Measurements from ENCODE around the gene ASIC2. TPM values are rescaled to one million over a fixed set of nuclear protein-coding genes. Genes with fewer than 3 reads are reported as not detected.

Gene ASIC2
- total and polyA plus RNA-seq, 12 donors = not detected

- Histone ChIP-seq H3K9me3 (peaks cover 0 to 14% (median 0%) of the 10 kb centered on the region in 11 donors), H3K36me3 (no peaks in the 10 kb centered on the region), H3K4me1 (no peaks in the 10 kb centered on the region), H3K27ac (no peak overlapping the region), H3K27me3 (peaks cover 0 to 10% (median 3%) of the 10 kb centered on the region in 7 donors), H3K4me3 (no peak overlapping the region)
- WGBS, 2 donors = 72 to 87% methylated on average over 2 of the region's 2 CpGs
- DNase-seq = no peak
- intact Hi-C loops (cut with DNase I) = no loop called here
- ATAC-seq = no peak
- TF ChIP-seq CTCF (IDR thresholded peaks at IDR 0.05) = no peak
Observed at GRCh38 chr17:32980230-32980629, 312.9 kb downstream of the ASIC2 start.

- TF ChIP-seq CTCF (IDR thresholded peaks at IDR 0.05) = no peak
- Histone ChIP-seq H3K4me1 (no peaks in the 10 kb centered on the region), H3K36me3 (no peaks in the 10 kb centered on the region), H3K9me3 (peaks cover 0 to 7% (median 0%) of the 10 kb centered on the region in 11 donors), H3K4me3 (no peak overlapping the region), H3K27me3 (peaks cover 0 to 5% (median 3%) of the 10 kb centered on the region in 7 donors), H3K27ac (no peak overlapping the region)
- WGBS, 2 donors = 85 to 91% methylated on average over 1 of the region's 1 CpG
- intact Hi-C loops (cut with DNase I) = no loop called here
- ATAC-seq = no peak
- no peak for DNase-seq
Observed at GRCh38 chr17:32976605-32977004, 316.5 kb downstream of the ASIC2 start.

- no peak overlapping the region for H3K4me3 ChIP-seq
- WGBS, 2 donors = 67 to 68% methylated on average over 4 of the region's 4 CpGs
- intact Hi-C loops (cut with DNase I) = no loop called here
- H3K4me1 ChIP-seq = no peaks in the 10 kb centered on the region
- no peak for ATAC-seq
- H3K9me3 ChIP-seq = peaks cover 0 to 2% (median 0%) of the 10 kb centered on the region in 11 donors
- H3K27me3 ChIP-seq = peaks cover 0 to 3% (median 0%) of the 10 kb centered on the region in 7 donors
- no peak overlapping the region for H3K27ac ChIP-seq
- TF ChIP-seq CTCF (IDR thresholded peaks at IDR 0.05) = no peak
- DNase-seq = no peak
- H3K36me3 ChIP-seq = no peaks in the 10 kb centered on the region
Observed at GRCh38 chr17:32976131-32976530, 317.0 kb downstream of the ASIC2 start.

- DNase-seq (no peak), ATAC-seq (no peak)
- no peak overlapping the region for H3K27ac ChIP-seq
- no peaks in the 10 kb centered on the region for H3K27me3 ChIP-seq
- no peaks in the 10 kb centered on the region for H3K4me1 ChIP-seq
- WGBS, 2 donors = 85 to 93% methylated on average over 1 of the region's 1 CpG
- no peaks in the 10 kb centered on the region for H3K36me3 ChIP-seq
- intact Hi-C loops (cut with DNase I) = no loop called here
- peaks cover 0 to 8% (median 0%) of the 10 kb centered on the region in 11 donors for H3K9me3 ChIP-seq
- no peak for TF ChIP-seq CTCF (IDR thresholded peaks at IDR 0.05)
- no peak overlapping the region for H3K4me3 ChIP-seq
Observed at GRCh38 chr17:32971171-32971570, 321.9 kb downstream of the ASIC2 start.
